H4 (cell line): Measurements from ENCODE around the gene POLR1A. TPM values are rescaled to one million over a fixed set of nuclear protein-coding genes. Genes with fewer than 3 reads are reported as not detected.
A peak's percentile ranks its signal among the peaks of the same experiment; 100 is the strongest.

Experiments used
- DNase-seq: peaks from one replicate; pipeline ENCODE4 v3.0.0-alpha.2; 2015; ENCODE audit warnings: low spot score
- total RNA-seq: library from RNA; depleted of rRNA; stranded (reverse); fragments of >200 nt; shearing (Covaris generic); gene quantifications from 2 replicates; pipeline ENCODE4 v1.2.3, GENCODE V29; 2014

POLR1A gene
- total RNA-seq, 1 experiment from 2014 or later, result 18.9 TPM

- no peak for DNase-seq
These were observed 40.2 kb downstream of the POLR1A start for GRCh38 chr2:86065512-86065911.

- DNase-seq, result peak; percentile 21
These were observed 41.7 kb downstream of the POLR1A start for GRCh38 chr2:86064006-86064405.

- peak; percentile 55 for DNase-seq
These were observed 43.6 kb downstream of the POLR1A start for GRCh38 chr2:86062043-86062442.

- DNase-seq, result no peak
These were observed 48.9 kb downstream of the POLR1A start for GRCh38 chr2:86056590-86057331.

- no peak for DNase-seq
These were observed 50.4 kb downstream of the POLR1A start for GRCh38 chr2:86055314-86055713.

- DNase-seq, result no peak
These were observed 51.1 kb downstream of the POLR1A start for GRCh38 chr2:86054535-86055082.

- no peak for DNase-seq
These were observed 52.5 kb downstream of the POLR1A start for GRCh38 chr2:86053166-86053565.

- no peak for DNase-seq
These were observed 53.0 kb downstream of the POLR1A start for GRCh38 chr2:86052676-86053075.

- DNase-seq, result no peak
These were observed 53.4 kb downstream of the POLR1A start for GRCh38 chr2:86052265-86052664.

GRCh38 chr2:86050301-86050700 lies 55.4 kb downstream of the POLR1A start:
- no peak for DNase-seq

- DNase-seq, result no peak
These were observed 56.2 kb downstream of the POLR1A start for GRCh38 chr2:86049529-86049928.

GRCh38 chr2:86048888-86049287 lies 56.8 kb downstream of the POLR1A start:
- DNase-seq, result no peak

GRCh38 chr2:86048383-86048701 lies 57.3 kb downstream of the POLR1A start:
- DNase-seq, result no peak

- no peak for DNase-seq
These were observed 57.9 kb downstream of the POLR1A start for GRCh38 chr2:86047575-86048382.

- DNase-seq, result no peak
These were observed 60.1 kb downstream of the POLR1A start for GRCh38 chr2:86045541-86045940.

- DNase-seq, result no peak
These were observed 61.1 kb downstream of the POLR1A start for GRCh38 chr2:86044614-86045013.

- no peak for DNase-seq
These were observed 61.6 kb downstream of the POLR1A start for GRCh38 chr2:86044045-86044444.

GRCh38 chr2:86042256-86043168 lies 63.2 kb downstream of the POLR1A start:
- DNase-seq, result no peak

GRCh38 chr2:86039963-86040655 lies 65.6 kb downstream of the POLR1A start:
- DNase-seq, result no peak

GRCh38 chr2:86039178-86039962 lies 66.3 kb downstream of the POLR1A start:
- no peak for DNase-seq
